Thyroid gland (tissue), 4 donors: ENCODE results near the gene NFIA. TPM values are rescaled to one million over a fixed set of nuclear protein-coding genes. Genes with fewer than 3 reads are reported as not detected.

Experiments
- DNase-seq, 2 donors: peaks; one replicate each; pipeline ENCODE4 v3.0.0-alpha.2; 2019
- H3K27ac ChIP-seq, 3 donors: fragments of 200-600 bp; sonication (generic); 1 replicate in 2 of 3; 2 replicates in 1 of 3; pipeline ENCODE4 v1.5.1; 2016 to 2019; ENCODE audit warnings: mild to moderate bottlenecking in 1 of 3, moderate library complexity in 1 of 3
- H3K27me3 ChIP-seq: fragments of 200-600 bp; sonication (generic); one replicate; pipeline ENCODE4 v1.5.1; 2019
- H3K36me3 ChIP-seq, 2 donors: fragments of 200-600 bp; sonication (generic); one replicate each; pipeline ENCODE4 v1.5.1; 2016 to 2019
- H3K4me1 ChIP-seq, 2 donors: fragments of 200-600 bp; sonication (generic); one replicate each; pipeline ENCODE4 v1.5.1; 2017 to 2019
- H3K4me3 ChIP-seq, 3 donors: fragments of 200-600 bp; sonication (generic); replicated peaks in 1 of 3; 1 replicate in 2 of 3; 2 replicates in 1 of 3; pipeline ENCODE4 v1.5.1; 2016; ENCODE audit warnings: mild to moderate bottlenecking in 1 of 3
- H3K9me3 ChIP-seq: fragments of 200-600 bp; sonication (generic); one replicate; pipeline ENCODE4 v1.5.1; 2017
- POLR2A ChIP-seq, 2 donors: fragments of 450-650 bp; IDR thresholded peaks; one replicate each; pipeline ENCODE4 v1.6.1; 2017; ENCODE audit warnings: antibody characterized with exemption in 2 of 2, mild to moderate bottlenecking in 2 of 2, moderate library complexity in 1 of 2
- WGBS, 2 donors: methylation state at CpG; one replicate each; pipeline ENCODE4 v1.1.5; 2017; 5-methylcytosine and 5-hydroxymethylcytosine counted together
- intact Hi-C: fragments of 100-400 bp; cut with DNase I; formaldehyde crosslinking; loops from one replicate; pipeline ENCODE4 v1.15.1; 2023
- total RNA-seq, 4 donors: library from RNA; depleted of rRNA; stranded (reverse); fragments of >200 nt; gene quantifications; one replicate each; pipeline ENCODE4 v1.2.3, GENCODE V29; 2016
- TF ChIP-seq, protein P1 (sequence below), 6 experiments: fragments of 200-600 bp in 3 of 6; fragments of 450-650 bp in 3 of 6; sonication (generic) in 3 of 6; IDR thresholded peaks; one replicate each; pipeline ENCODE4 v1.5.1; 2016 to 2019; ENCODE audit warnings: antibody characterized with exemption in 6 of 6, mild to moderate bottlenecking in 2 of 6, inconsistent platforms in 1 of 6, moderate library complexity in 1 of 6

The NFIA gene
- total RNA-seq, 4 donors from 2014 or later, result 105 to 149 (median 118) TPM

DNA sequence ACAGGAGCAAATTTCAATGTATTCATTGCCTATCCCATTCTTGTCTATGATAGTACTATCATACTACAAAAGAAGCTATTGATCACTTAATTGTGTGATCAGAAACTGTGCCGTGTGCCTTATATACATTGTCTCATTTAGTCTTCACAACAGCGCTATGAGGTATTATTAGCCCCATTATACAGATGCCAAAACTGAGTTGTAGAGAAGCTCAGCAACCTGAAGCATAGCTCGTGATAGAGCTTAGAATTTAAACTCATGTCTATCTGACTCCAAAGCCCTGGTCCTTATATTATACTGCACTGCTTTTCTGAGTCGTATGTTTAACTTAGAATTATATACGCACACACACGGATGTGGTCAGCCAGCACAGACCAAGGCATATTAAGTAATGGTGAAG is 315.1 kb downstream of the NFIA start:
- Histone ChIP-seq H3K27ac (no peak overlapping the region), H3K27me3 (no peaks in the 10 kb centered on the region), H3K4me1 (peaks cover 16 to 20% of the 10 kb centered on the region in 2 donors), H3K9me3 (no peaks in the 10 kb centered on the region), H3K36me3 (no peaks in the 10 kb centered on the region), H3K4me3 (no peak overlapping the region)
- DNase-seq, result no peak
- TF ChIP-seq, protein P1, sequence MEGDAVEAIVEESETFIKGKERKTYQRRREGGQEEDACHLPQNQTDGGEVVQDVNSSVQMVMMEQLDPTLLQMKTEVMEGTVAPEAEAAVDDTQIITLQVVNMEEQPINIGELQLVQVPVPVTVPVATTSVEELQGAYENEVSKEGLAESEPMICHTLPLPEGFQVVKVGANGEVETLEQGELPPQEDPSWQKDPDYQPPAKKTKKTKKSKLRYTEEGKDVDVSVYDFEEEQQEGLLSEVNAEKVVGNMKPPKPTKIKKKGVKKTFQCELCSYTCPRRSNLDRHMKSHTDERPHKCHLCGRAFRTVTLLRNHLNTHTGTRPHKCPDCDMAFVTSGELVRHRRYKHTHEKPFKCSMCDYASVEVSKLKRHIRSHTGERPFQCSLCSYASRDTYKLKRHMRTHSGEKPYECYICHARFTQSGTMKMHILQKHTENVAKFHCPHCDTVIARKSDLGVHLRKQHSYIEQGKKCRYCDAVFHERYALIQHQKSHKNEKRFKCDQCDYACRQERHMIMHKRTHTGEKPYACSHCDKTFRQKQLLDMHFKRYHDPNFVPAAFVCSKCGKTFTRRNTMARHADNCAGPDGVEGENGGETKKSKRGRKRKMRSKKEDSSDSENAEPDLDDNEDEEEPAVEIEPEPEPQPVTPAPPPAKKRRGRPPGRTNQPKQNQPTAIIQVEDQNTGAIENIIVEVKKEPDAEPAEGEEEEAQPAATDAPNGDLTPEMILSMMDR (IDR thresholded peaks at IDR 0.05), result no peak
- no peak for TF ChIP-seq POLR2A (IDR thresholded peaks at IDR 0.05)
- intact Hi-C loops, result no loop called here
- WGBS, 2 donors, result 92 to 94% methylated on average over 6 of the region's 6 CpGs

DNA sequence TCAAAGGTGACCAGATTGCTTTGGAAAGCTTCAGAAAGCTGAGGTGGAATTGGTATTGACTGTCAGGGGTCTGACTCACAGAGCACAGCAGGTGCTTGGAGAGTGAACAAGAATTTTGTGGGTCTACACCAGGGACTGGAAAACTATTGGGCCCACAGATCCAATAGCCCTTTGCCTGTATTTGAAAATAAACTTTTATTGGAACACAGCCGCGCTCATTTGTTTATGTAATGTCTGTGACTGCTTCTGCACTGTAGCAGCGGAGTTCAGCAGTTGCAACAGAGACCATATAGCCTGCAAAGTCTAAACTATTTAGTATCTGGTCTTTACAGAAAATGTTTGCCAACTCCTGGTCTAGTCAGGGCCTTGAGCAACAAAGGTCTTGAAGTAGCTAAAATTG is 315.6 kb downstream of the NFIA start:
- intact Hi-C loops, result no loop called here
- Histone ChIP-seq H3K27me3 (no peaks in the 10 kb centered on the region), H3K36me3 (no peaks in the 10 kb centered on the region), H3K27ac (no peak overlapping the region), H3K9me3 (no peaks in the 10 kb centered on the region), H3K4me1 (peaks cover 16 to 20% of the 10 kb centered on the region in 2 donors), H3K4me3 (no peak overlapping the region)
- TF ChIP-seq, protein P1 (IDR thresholded peaks at IDR 0.05), result no peak
- TF ChIP-seq POLR2A (IDR thresholded peaks at IDR 0.05), result no peak
- DNase-seq, result no peak
- 92% methylated on average over 3 of the region's 3 CpGs for WGBS, 2 donors

GRCh38 chr1:61399199-61399598 is 316.8 kb downstream of the NFIA start:
- intact Hi-C loops, result no loop called here

GRCh38 chr1:61400131-61400770 is 317.9 kb downstream of the NFIA start:
- Histone ChIP-seq H3K4me1 (peaks cover 28 to 29% of the 10 kb centered on the region in 2 donors), H3K27ac (peak overlapping the region in 2 of 3 donors; percentile 3 to 27), H3K4me3 (no peak overlapping the region), H3K36me3 (no peaks in the 10 kb centered on the region), H3K9me3 (no peaks in the 10 kb centered on the region), H3K27me3 (no peaks in the 10 kb centered on the region)
- DNase-seq, result no peak
- TF ChIP-seq, protein P1 (IDR thresholded peaks at IDR 0.05), result no peak
- no peak for TF ChIP-seq POLR2A (IDR thresholded peaks at IDR 0.05)
- intact Hi-C loops, result no loop called here
- WGBS, 2 donors, result 64 to 69% methylated on average over 5 of the region's 5 CpGs

More at GRCh38 chr1:61399199-61399598, 316.8 kb downstream of the NFIA start:
- Histone ChIP-seq H3K36me3 (no peaks in the 10 kb centered on the region), H3K9me3 (no peaks in the 10 kb centered on the region), H3K27ac (no peak overlapping the region), H3K4me1 (peaks cover 22 to 23% of the 10 kb centered on the region in 2 donors), H3K27me3 (no peaks in the 10 kb centered on the region), H3K4me3 (no peak overlapping the region)
- no peak for DNase-seq
- TF ChIP-seq POLR2A (IDR thresholded peaks at IDR 0.05), result no peak
- TF ChIP-seq, protein P1 (IDR thresholded peaks at IDR 0.05), result no peak
- 71 to 75% methylated on average over 3 of the region's 3 CpGs for WGBS, 2 donors

GRCh38 chr1:61400997-61401396 is 318.6 kb downstream of the NFIA start:
- no peaks in the 10 kb centered on the region for H3K9me3 ChIP-seq
- DNase-seq, result no peak
- H3K4me3 ChIP-seq, result no peak overlapping the region
- intact Hi-C loops, result no loop called here
- H3K4me1 ChIP-seq, result peaks cover 28 to 29% of the 10 kb centered on the region in 2 donors
- no peaks in the 10 kb centered on the region for H3K36me3 ChIP-seq
- TF ChIP-seq, protein P1 (IDR thresholded peaks at IDR 0.05), result no peak
- no peak for TF ChIP-seq POLR2A (IDR thresholded peaks at IDR 0.05)
- 92 to 96% methylated on average over 3 of the region's 3 CpGs for WGBS, 2 donors
- no peak overlapping the region for H3K27ac ChIP-seq
- H3K27me3 ChIP-seq, result no peaks in the 10 kb centered on the region
